GM12801 (cell line): ENCODE measurements around the gene KLK1.

Experiments
- TF ChIP-seq, protein P1 (sequence below): IDR thresholded peaks from one replicate; pipeline ENCODE4 v1.5.1; 2011; ENCODE audit warnings: control low read depth; ENCODE audit not compliant: insufficient read length; ENCODE audit errors: extremely low read depth

KLK1 gene

DNA sequence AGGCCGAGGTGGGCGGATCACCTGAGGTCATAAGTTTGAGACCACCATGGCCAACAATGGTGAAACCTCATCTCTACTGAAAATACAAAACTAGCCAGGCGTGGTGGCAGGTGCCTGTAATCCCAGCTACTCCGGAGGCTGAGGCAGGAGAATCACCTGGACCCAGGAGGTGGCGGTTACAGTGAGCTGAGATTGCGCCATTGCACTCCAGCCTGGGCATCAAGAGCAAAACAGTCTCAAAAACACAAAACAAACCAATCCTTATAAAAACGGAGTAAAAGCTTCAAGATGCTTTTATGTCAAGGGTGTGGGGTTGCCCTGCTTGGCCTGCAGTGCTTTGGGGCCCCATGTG, 26.2 kb downstream of the KLK1 start:
- TF ChIP-seq, protein P1, sequence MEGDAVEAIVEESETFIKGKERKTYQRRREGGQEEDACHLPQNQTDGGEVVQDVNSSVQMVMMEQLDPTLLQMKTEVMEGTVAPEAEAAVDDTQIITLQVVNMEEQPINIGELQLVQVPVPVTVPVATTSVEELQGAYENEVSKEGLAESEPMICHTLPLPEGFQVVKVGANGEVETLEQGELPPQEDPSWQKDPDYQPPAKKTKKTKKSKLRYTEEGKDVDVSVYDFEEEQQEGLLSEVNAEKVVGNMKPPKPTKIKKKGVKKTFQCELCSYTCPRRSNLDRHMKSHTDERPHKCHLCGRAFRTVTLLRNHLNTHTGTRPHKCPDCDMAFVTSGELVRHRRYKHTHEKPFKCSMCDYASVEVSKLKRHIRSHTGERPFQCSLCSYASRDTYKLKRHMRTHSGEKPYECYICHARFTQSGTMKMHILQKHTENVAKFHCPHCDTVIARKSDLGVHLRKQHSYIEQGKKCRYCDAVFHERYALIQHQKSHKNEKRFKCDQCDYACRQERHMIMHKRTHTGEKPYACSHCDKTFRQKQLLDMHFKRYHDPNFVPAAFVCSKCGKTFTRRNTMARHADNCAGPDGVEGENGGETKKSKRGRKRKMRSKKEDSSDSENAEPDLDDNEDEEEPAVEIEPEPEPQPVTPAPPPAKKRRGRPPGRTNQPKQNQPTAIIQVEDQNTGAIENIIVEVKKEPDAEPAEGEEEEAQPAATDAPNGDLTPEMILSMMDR: no peak

DNA sequence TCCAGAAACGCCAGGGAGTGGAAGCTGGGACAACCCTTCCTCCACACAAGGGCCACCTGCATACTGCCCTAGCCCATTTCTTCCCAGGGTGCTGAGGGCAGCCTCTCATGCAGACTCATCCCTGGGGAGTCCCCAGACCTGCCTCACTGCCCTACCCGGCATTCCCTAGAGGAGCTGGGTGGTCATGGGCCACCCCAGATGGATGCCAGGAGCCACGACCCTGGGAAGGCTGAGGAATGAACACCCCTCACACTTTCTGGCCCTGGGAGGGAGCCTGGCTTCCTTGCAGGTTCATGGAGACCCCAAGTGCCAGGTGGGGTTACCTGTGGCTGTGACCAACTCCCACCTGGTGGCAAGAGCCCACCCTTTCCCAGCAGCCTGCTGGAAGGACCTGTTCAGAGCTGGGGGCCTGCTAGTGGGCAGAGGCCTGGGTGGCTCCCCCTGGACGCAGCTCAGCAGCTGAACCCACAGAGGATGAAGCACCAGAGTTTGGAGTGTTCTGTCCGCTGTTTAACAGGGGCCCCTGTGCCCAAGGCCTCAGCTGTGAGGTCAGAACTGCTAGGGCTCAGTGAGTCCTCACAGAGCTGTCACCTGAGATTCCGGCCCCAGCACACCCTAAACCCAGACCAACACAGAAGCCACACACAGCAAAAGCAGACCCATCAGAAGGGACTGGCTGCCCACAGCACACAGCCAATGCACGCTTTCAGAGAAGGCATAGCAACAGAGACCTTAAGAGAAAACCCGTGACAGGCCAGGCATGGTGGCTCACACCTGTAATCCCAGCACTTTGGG, 26.8 kb downstream of the KLK1 start:
- TF ChIP-seq, protein P1: no peak

DNA sequence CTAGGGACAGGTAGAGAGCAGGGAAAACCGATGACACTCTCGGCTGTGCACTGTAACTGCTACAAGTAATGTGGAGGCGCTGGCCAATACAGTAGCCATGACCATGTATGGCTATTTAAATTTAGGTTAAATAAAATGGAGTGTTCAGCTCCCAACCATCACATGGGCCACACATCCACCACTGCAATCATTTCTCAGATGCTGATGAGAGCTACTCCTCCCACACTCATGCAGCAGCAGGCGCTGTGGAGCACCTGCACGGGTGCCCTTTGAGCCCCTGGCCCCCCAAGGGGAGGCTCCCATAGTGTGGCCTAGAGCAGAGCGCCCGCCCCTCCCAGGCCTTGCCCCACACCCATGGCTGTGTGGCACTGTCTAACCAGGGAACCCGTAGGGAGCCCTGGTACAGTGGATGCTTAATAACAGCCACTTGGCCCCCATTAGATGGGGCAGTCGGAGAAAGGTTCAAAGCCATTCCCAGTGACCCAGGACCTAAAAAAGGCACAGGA, 27.4 kb downstream of the KLK1 start:
- TF ChIP-seq, protein P1: no peak

DNA sequence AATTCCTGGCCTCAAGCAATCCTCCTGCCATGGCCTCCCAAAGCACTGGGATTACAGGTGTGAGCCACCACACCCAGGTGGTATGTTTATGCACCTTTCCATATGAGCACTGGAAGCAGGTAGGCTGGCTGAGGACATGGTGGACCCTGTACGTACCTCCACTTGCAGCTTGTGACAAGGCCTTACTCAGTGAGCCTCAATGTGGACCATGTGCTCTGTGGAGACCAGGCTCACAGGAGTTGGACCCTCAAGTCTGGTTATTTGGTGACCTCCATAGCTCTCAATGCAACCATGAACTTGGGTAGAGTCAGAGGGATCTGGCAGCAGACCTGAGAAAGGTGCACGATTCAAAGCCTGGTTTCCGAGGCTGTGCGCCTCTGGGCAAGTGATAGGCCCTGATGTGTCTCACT, 27.9 kb downstream of the KLK1 start:
- TF ChIP-seq, protein P1: no peak

DNA sequence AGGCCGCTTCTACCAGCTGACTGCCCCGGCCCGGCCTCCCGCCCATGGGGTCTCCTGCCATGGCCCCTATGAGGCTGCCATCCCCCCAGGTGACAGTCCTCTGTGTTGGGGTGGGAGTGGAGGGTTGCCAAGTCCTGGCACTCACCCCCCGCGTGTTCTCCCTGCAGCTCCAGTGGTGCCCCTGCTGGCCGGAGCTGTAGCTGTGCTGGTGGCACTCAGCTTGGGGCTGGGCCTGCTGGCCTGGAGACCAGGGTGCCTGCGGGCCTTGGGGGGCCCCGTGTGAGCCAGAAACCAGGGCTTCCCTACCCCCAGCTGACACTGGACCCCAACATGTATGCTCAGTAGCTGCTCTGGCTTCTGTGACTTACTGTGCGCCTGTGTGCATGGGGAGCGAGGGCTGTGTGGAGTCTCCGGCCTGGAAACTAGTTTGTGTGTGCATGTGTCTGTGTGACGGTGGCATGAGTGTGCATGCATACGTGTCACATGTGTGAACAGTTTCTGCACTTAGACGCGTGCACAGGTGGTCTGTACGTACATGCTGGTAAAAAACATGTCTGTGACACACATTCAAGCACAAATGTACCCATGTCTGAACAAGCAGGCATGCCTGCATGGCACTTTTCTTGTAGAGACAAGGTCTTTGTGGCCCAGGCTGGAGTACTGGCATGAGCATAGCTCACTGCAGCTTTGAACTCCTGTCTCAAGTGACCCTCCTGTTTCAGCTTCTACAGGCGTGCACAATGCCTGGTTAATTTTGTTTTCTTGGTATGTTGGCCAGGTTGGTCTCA, 28.5 kb downstream of the KLK1 start:
- TF ChIP-seq, protein P1: no peak

DNA sequence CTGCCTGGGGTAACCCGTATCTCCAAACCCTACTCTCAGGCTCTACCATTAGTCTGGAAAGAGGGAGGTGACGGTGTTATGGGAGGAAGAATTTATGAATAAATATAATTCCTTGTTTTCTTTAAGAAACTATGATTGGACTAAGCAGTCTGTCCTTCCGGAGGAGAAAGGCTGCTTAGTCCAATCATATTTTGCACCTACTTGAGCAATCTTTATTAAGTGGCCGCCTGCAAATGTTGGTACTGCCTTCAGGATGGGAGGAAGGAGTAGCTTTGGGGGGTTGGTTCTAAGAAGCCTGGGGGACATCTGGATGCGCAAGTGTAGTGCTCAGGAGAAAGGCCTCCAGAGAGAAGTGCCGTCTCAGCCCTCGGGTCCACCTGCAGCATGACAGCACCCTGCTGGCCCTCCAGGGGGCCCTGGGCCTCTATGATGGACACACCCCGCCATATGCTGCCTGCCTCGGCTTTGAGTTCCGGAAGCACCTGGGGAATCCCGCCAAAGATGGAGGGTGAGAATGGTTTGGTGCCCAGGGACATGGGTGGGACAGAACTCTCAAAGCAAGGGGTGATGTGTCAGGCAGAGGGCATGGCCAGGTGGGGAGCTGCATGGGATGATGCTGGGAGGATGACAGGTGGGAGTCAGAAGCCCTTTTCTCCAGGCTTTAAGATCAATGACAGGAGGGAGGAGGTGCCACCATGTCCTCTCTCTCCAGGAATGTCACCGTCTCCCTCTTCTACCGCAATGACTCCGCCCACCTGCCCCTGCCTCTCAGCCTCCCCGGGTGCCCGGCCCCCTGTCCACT, 29.3 kb downstream of the KLK1 start:
- TF ChIP-seq, protein P1: no peak

DNA sequence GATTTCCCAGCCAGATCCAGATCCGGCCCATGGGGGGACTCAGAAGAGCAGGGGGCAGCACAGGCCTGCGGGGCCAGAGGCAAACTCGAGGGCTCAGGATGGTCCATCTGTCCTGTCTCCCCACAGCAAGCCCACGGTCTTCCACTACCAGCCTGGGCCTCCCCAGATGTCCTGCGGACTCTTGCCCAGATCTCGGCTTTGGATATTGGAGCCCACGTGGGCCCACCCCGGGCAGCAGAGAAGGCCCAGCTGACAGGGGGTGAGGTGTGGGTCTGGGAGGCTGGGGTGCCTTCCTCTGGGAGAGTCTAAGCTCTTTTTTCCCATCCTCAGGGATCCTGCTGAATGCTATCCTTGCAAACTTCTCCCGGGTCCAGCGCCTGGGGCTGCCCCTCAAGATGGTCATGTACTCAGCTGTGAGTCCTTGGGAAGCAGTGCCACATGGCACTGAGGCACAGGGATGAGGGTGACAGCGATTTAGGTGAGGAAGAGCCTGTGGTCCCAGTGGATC, 30.0 kb downstream of the KLK1 start:
- TF ChIP-seq, protein P1: no peak
